Measurements from ENCODE around the gene FANCC.

The FANCC gene

GRCh38 chr9:95101326-95101725 is 216.2 kb downstream of the FANCC start:
- H3K27ac ChIP-seq, result no peak overlapping the region
- TF ChIP-seq CTCF (IDR thresholded peaks at IDR 0.05), result no peak
- H3K36me3 ChIP-seq, result no peaks in the 10 kb centered on the region
- no peaks in the 10 kb centered on the region for H3K9me3 ChIP-seq
- H3K4me1 ChIP-seq (ENCODE audit: control insufficient read depth in 1 of 2, insufficient read depth in 1 of 2, low read depth in 1 of 2, low read length in 1 of 2), result peaks cover 0 to 7% of the 10 kb centered on the region in 2 experiments
- H3K4me3 ChIP-seq (ENCODE audit: low read depth in 1 of 2, low read length in 1 of 2), result no peak overlapping the region
- no peaks in the 10 kb centered on the region for H3K27me3 ChIP-seq

GRCh38 chr9:95100071-95100627 is 217.4 kb downstream of the FANCC start:
- H3K9me3 ChIP-seq, result no peaks in the 10 kb centered on the region
- peaks cover 0 to 7% of the 10 kb centered on the region in 2 experiments for H3K4me1 ChIP-seq (ENCODE audit: control insufficient read depth in 1 of 2, insufficient read depth in 1 of 2, low read depth in 1 of 2, low read length in 1 of 2)
- H3K36me3 ChIP-seq, result no peaks in the 10 kb centered on the region
- no peak overlapping the region for H3K4me3 ChIP-seq (ENCODE audit: low read depth in 1 of 2, low read length in 1 of 2)
- H3K27me3 ChIP-seq, result peaks cover 2% of the 10 kb centered on the region
- H3K27ac ChIP-seq, result no peak overlapping the region
- no peak for TF ChIP-seq CTCF (IDR thresholded peaks at IDR 0.05)

GRCh38 chr9:95099321-95100070 is 218.0 kb downstream of the FANCC start:
- Histone ChIP-seq H3K9me3 (no peaks in the 10 kb centered on the region), H3K4me3 (ENCODE audit: low read depth in 1 of 2, low read length in 1 of 2) (no peak overlapping the region), H3K36me3 (no peaks in the 10 kb centered on the region), H3K4me1 (ENCODE audit: control insufficient read depth in 1 of 2, insufficient read depth in 1 of 2, low read depth in 1 of 2, low read length in 1 of 2) (peaks cover 0 to 6% of the 10 kb centered on the region in 2 experiments), H3K27ac (no peak overlapping the region), H3K27me3 (peaks cover 9% of the 10 kb centered on the region)
- TF ChIP-seq CTCF (IDR thresholded peaks at IDR 0.05), result no peak

GRCh38 chr9:95098391-95098921 is 219.1 kb downstream of the FANCC start:
- Histone ChIP-seq H3K4me3 (ENCODE audit: low read depth in 1 of 2, low read length in 1 of 2) (no peak overlapping the region), H3K4me1 (ENCODE audit: control insufficient read depth in 1 of 2, insufficient read depth in 1 of 2, low read depth in 1 of 2, low read length in 1 of 2) (no peaks in the 10 kb centered on the region), H3K27me3 (peaks cover 12% of the 10 kb centered on the region), H3K9me3 (no peaks in the 10 kb centered on the region), H3K36me3 (no peaks in the 10 kb centered on the region), H3K27ac (no peak overlapping the region)
- no peak for TF ChIP-seq CTCF (IDR thresholded peaks at IDR 0.05)

- TF ChIP-seq CTCF (IDR thresholded peaks at IDR 0.05), result no peak
- H3K27me3 ChIP-seq, result peaks cover 20% of the 10 kb centered on the region
- H3K27ac ChIP-seq, result no peak overlapping the region
- no peaks in the 10 kb centered on the region for H3K4me1 ChIP-seq (ENCODE audit: control insufficient read depth in 1 of 2, insufficient read depth in 1 of 2, low read depth in 1 of 2, low read length in 1 of 2)
- no peak overlapping the region for H3K4me3 ChIP-seq (ENCODE audit: low read depth in 1 of 2, low read length in 1 of 2)
- no peaks in the 10 kb centered on the region for H3K36me3 ChIP-seq
- H3K9me3 ChIP-seq, result no peaks in the 10 kb centered on the region
Measured at GRCh38 chr9:95097279-95097678, 220.2 kb downstream of the FANCC start.
